HFFc6 (cell line): ENCODE results near the gene C1orf94. TPM values are rescaled to one million over a fixed set of nuclear protein-coding genes. Genes with fewer than 3 reads are reported as not detected.

Experiments
- DNase-seq: peaks from one replicate; pipeline ENCODE4 v3.0.0-alpha.2; 2018
- H3K27ac Mint-ChIP-seq: 2 replicates; pipeline ENCODE4 v1.8.0; 2020; ENCODE audit warnings: mild to moderate bottlenecking, mixed read lengths
- H3K27me3 Mint-ChIP-seq: 2 replicates; pipeline ENCODE4 v1.8.0; 2021; ENCODE audit warnings: mild to moderate bottlenecking, moderate library complexity, mixed read lengths; ENCODE audit not compliant: insufficient read depth
- H3K36me3 Mint-ChIP-seq: 2 replicates; pipeline ENCODE4 v1.8.0; 2021; ENCODE audit warnings: low read depth, mixed read lengths
- H3K4me1 Mint-ChIP-seq: 2 replicates; pipeline ENCODE4 v1.8.0; 2020; ENCODE audit warnings: low read depth, mixed read lengths
- H3K4me3 Mint-ChIP-seq: 2 replicates; pipeline ENCODE4 v1.8.0; 2020; ENCODE audit warnings: mild to moderate bottlenecking, moderate library complexity, mixed read lengths
- H3K9me3 Mint-ChIP-seq: 2 replicates; pipeline ENCODE4 v1.8.0; 2020; ENCODE audit warnings: mild to moderate bottlenecking, mixed read lengths
- long read RNA-seq: library from polyadenylated mRNA; unstranded; transcript quantifications from one replicate; pipeline ENCODE4 v2.0.0, GENCODE V29; 2019
- total RNA-seq, 6 experiments: library from RNA; stranded (reverse); fragmentation: NEBNext Ultra II Directional; extraction: Animal tissue kit (Norgen Biotek cat#: 25700); gene quantifications; 2 replicates in 1 of 6; 3 replicates in 5 of 6; pipeline ENCODE4 v1.2.3, GENCODE V29; 2021
- TF ChIP-seq, protein P1 (sequence below): fragments of 200-600 bp; sonication (generic); IDR thresholded peaks from 2 replicates; pipeline ENCODE4 v1.5.0; 2021; ENCODE audit warnings: antibody characterized with exemption, mild to moderate bottlenecking

The C1orf94 gene, protein sequence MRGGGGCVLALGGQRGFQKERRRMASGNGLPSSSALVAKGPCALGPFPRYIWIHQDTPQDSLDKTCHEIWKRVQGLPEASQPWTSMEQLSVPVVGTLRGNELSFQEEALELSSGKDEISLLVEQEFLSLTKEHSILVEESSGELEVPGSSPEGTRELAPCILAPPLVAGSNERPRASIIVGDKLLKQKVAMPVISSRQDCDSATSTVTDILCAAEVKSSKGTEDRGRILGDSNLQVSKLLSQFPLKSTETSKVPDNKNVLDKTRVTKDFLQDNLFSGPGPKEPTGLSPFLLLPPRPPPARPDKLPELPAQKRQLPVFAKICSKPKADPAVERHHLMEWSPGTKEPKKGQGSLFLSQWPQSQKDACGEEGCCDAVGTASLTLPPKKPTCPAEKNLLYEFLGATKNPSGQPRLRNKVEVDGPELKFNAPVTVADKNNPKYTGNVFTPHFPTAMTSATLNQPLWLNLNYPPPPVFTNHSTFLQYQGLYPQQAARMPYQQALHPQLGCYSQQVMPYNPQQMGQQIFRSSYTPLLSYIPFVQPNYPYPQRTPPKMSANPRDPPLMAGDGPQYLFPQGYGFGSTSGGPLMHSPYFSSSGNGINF
- total RNA-seq, result not detected
- long read RNA-seq, result 0 reads

DNA sequence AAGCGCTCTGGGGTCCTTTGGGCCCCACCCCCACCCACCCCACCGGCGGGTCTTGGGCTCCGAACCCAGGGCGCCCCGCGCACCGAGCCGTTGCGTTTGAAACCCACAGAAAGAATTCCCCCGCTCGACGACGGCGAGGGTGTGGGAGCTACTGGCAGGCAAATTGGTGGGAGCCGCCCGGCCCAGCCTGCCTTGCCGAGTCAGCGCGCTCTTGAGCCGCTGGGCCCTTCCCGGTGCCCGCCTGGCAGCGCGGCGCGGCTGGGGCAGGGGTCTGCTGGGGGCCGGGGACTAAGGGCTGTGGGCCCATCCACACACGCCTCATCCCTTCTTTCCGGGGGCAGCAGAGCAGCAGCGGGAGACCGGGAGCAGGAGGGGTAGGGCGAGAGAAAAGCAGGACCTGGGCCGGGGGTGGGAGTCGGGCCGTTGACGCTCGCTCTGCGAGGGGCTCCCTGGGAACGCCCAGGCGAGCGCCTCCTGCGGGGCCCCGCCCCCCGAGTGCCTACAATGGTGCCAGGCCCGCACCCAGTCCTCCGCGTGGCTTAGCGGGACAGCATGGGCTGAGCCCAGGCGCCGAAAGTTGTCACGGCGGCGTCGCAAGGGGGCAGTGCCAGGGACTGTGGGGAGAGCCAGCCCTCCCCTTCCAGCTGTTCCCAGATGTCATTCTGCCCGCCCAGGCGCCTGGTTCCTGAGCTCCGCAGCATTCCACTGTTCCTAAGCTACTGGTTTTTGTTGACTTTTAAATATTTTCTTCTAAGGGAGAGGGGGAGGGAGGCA is at the start of gene C1orf94:
Gene C1orf94, plus strand, starts transcription at position 78 of the 774 bp plus-strand sequence. CDS start 883 bp downstream, outside the sequence.
- DNase-seq, result no peak
- H3K36me3 Mint-ChIP-seq, result no peaks in the 10 kb centered on the region; the same call in 1 of the 2 replicates
- H3K27me3 Mint-ChIP-seq, result peaks cover 8% of the 10 kb centered on the region
- TF ChIP-seq, protein P1, sequence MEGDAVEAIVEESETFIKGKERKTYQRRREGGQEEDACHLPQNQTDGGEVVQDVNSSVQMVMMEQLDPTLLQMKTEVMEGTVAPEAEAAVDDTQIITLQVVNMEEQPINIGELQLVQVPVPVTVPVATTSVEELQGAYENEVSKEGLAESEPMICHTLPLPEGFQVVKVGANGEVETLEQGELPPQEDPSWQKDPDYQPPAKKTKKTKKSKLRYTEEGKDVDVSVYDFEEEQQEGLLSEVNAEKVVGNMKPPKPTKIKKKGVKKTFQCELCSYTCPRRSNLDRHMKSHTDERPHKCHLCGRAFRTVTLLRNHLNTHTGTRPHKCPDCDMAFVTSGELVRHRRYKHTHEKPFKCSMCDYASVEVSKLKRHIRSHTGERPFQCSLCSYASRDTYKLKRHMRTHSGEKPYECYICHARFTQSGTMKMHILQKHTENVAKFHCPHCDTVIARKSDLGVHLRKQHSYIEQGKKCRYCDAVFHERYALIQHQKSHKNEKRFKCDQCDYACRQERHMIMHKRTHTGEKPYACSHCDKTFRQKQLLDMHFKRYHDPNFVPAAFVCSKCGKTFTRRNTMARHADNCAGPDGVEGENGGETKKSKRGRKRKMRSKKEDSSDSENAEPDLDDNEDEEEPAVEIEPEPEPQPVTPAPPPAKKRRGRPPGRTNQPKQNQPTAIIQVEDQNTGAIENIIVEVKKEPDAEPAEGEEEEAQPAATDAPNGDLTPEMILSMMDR, result no peak
- peaks cover 8% of the 10 kb centered on the region; the same call in 1 of the 2 replicates for H3K9me3 Mint-ChIP-seq
- no peaks in the 10 kb centered on the region for H3K4me1 Mint-ChIP-seq
- no peak within 1 kb of the TSS for H3K27ac Mint-ChIP-seq
- H3K4me3 Mint-ChIP-seq, result no peak within 1 kb of the TSS

DNA sequence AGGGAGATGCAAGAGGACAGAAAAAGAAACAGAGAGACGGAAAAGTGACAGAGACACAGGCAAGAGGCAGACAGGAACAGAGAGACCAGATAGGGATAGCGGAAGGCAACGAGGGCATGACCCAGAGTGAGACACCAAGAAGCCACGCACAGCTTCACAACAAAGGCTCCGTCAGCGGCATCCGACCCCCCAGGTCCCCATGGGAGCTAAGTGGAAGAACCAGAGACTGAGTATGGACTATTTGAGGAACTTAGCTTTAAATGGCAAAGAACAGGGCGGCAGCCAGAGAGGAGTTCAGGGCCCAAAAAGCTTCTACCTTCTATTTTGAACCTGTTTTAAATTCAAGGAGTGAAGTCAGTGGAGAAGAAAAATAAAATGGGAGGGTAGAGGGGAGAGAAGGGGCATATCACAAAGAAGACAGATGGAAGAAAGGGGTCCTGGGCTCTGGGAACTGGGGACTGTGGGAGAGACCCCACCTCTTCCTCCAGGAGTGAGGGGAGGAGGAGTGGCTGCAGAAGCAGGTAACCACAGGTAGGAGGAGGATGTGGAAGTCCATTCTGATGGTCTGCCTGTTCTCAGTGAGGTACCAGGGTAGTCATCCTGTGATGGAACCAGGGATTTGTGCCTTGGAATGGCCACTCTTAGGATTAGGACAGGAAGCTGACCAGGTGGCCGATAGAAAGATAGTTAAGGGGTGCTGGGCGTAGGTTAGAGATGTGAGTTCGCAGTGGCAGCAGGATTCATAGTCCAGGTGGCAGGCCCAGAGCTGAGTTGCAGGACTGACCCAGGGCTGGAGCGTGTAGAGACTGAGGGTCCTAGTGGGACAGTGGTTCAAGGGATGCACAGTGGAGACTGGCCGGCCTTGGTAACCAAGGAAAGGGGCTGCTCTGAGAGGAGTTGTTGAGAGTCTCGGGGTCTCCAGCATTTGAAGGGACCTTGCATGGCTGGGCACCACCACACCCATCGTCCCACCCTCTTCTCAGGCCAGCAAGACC is 49.4 kb upstream of the C1orf94 start:
- peaks cover 34% of the 10 kb centered on the region for H3K9me3 Mint-ChIP-seq
- TF ChIP-seq, protein P1, result no peak
- H3K4me3 Mint-ChIP-seq, result no peak overlapping the region
- no peak for DNase-seq
- H3K4me1 Mint-ChIP-seq, result no peaks in the 10 kb centered on the region; the same call in 1 of the 2 replicates
- H3K27me3 Mint-ChIP-seq, result no peaks in the 10 kb centered on the region; the same call in 1 of the 2 replicates
- peaks cover 13% of the 10 kb centered on the region for H3K36me3 Mint-ChIP-seq
- H3K27ac Mint-ChIP-seq, result no peak overlapping the region

DNA sequence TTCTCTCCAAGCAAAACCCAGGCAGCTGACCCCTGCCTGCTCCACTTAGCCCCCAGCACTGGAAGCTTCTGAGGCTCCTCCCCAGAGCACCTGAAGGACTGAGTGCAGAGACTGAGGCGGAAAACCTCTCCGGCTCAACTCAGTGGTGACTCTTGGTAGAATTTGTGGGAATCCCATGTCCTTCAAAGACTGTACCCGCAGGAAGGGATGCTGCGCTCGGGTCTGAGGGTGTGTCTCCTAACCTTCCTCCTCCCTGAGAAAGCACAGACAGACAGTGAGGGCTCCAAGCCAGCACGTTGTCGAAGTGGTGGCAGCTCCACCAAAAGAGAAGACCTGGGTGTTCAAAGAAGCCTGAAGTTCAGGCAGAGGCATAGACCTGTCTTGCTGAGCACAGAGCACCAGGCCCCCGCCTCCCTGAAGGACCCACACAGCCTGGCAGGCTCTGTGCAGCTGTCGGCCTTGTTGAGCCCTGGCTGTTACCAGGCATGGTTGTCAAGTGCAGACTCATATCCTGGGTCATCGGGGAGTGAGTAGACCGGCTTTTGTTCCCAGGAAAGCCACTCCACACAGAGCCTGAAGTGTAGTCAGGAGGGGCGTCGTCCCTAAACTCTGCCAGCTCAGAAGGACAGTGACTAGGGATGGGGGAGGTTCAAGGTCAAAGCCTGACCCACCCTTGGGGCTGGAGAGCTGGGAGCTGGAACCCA is 48.4 kb upstream of the C1orf94 start:
- no peaks in the 10 kb centered on the region; the same call in 1 of the 2 replicates for H3K27me3 Mint-ChIP-seq
- DNase-seq, result no peak
- no peaks in the 10 kb centered on the region; the same call in 1 of the 2 replicates for H3K4me1 Mint-ChIP-seq
- TF ChIP-seq, protein P1, result no peak
- H3K27ac Mint-ChIP-seq, result no peak overlapping the region
- H3K4me3 Mint-ChIP-seq, result no peak overlapping the region
- peaks cover 35% of the 10 kb centered on the region for H3K9me3 Mint-ChIP-seq
- H3K36me3 Mint-ChIP-seq, result peaks cover 13% of the 10 kb centered on the region

DNA sequence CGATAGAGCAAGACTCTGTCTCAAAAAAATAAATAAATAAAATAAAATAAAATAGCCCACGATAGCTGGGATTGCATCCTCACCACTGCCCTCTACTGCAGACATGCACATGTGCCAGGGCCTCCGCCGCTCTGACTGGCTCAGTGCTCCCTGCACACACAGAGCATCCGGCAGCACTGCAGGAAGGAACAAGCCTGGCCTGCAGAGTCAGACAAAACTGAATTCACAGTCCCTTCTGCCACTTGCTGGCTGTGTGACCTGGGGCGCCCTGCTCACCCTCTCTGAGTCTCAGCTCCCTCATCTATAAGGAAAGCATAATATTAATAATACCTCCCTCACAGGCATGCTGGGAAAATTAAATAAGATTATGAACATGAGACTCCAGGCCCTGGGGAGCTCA is 47.1 kb upstream of the C1orf94 start:
- H3K9me3 Mint-ChIP-seq, result peaks cover 35% of the 10 kb centered on the region
- H3K27ac Mint-ChIP-seq, result no peak overlapping the region
- TF ChIP-seq, protein P1, result no peak
- DNase-seq, result no peak
- no peaks in the 10 kb centered on the region; the same call in 1 of the 2 replicates for H3K27me3 Mint-ChIP-seq
- H3K36me3 Mint-ChIP-seq, result peaks cover 13% of the 10 kb centered on the region
- H3K4me1 Mint-ChIP-seq, result no peaks in the 10 kb centered on the region; the same call in 1 of the 2 replicates
- no peak overlapping the region for H3K4me3 Mint-ChIP-seq
